Neutrophil (primary cell): ENCODE measurements around the gene KCNJ1.

Experiments
- H3K27ac ChIP-seq: fragments of 200-600 bp; sonication (generic); 2 replicates; pipeline ENCODE4 v1.5.1; 2016; ENCODE audit warnings: mild to moderate bottlenecking, moderate library complexity
- H3K27me3 ChIP-seq: fragments of 200-600 bp; sonication (generic); 2 replicates; pipeline ENCODE4 v1.6.0; 2016; ENCODE audit warnings: mild to moderate bottlenecking
- H3K36me3 ChIP-seq: fragments of 200-600 bp; sonication (generic); 2 replicates; pipeline ENCODE4 v1.5.1; 2017
- H3K4me1 ChIP-seq, 2 experiments: fragments of 200-600 bp in 1 of 2; sonication (generic) in 1 of 2; 1 replicate in 1 of 2; 2 replicates in 1 of 2; pipeline versions ENCODE4 v1.5.1 to v1.6.1; 2013 to 2016; ENCODE audit warnings: low read depth in 1 of 2, low read length in 1 of 2, mild to moderate bottlenecking in 1 of 2, moderate library complexity in 1 of 2; ENCODE audit not compliant: control insufficient read depth in 1 of 2, insufficient read depth in 1 of 2
- H3K4me3 ChIP-seq, 2 experiments: fragments of 200-600 bp in 1 of 2; sonication (generic) in 1 of 2; 1 replicate in 1 of 2; 2 replicates in 1 of 2; pipeline ENCODE4 v1.5.1; 2013 to 2016; ENCODE audit warnings: low read depth in 1 of 2, low read length in 1 of 2, mild to moderate bottlenecking in 1 of 2, moderate library complexity in 1 of 2
- H3K9me3 ChIP-seq: fragments of 200-600 bp; sonication (generic); 2 replicates; pipeline ENCODE4 v1.5.1; 2016
- TF ChIP-seq, protein P1 (sequence below): fragments of 200-600 bp; sonication (generic); IDR thresholded peaks from 2 replicates; pipeline ENCODE4 v1.5.1; 2016; ENCODE audit warnings: antibody characterized with exemption

KCNJ1 gene

DNA sequence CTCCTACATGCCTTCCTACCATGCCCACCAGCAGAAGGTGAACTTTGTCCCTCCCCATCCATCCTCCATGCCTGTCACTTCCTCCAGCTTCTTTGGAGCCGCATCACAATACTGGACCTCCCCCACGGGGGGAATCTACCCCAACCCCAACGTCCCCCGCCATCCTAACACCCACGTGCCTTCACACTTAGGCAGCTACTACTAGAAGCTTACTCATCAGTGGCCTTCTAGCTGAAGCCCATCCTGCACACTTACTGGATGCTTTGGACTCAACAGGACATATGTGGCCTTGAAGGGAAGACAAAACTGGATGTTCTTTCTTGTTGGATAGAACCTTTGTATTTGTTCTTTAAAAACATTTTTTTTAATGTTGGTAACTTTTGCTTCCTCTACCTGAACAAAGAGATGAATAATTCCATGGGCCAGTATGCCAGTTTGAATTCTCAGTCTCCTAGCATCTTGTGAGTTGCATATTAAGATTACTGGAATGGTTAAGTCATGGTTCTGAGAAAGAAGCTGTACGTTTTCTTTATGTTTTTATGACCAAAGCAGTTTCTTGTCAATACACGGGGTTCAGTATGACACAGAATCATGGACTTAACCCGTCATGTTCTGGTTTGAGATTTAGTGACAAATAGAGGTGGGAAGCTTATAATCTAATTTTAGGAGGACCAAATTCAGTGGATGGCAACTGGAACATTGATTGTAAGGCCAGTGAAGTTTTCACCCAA lies 56.1 kb downstream of the KCNJ1 start:
- peaks cover 97% of the 10 kb centered on the region for H3K36me3 ChIP-seq
- no peak overlapping the region for H3K27ac ChIP-seq
- H3K4me3 ChIP-seq, result no peak overlapping the region
- TF ChIP-seq, protein P1, sequence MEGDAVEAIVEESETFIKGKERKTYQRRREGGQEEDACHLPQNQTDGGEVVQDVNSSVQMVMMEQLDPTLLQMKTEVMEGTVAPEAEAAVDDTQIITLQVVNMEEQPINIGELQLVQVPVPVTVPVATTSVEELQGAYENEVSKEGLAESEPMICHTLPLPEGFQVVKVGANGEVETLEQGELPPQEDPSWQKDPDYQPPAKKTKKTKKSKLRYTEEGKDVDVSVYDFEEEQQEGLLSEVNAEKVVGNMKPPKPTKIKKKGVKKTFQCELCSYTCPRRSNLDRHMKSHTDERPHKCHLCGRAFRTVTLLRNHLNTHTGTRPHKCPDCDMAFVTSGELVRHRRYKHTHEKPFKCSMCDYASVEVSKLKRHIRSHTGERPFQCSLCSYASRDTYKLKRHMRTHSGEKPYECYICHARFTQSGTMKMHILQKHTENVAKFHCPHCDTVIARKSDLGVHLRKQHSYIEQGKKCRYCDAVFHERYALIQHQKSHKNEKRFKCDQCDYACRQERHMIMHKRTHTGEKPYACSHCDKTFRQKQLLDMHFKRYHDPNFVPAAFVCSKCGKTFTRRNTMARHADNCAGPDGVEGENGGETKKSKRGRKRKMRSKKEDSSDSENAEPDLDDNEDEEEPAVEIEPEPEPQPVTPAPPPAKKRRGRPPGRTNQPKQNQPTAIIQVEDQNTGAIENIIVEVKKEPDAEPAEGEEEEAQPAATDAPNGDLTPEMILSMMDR, result no peak
- no peaks in the 10 kb centered on the region for H3K9me3 ChIP-seq
- H3K27me3 ChIP-seq, result no peaks in the 10 kb centered on the region
- no peaks in the 10 kb centered on the region for H3K4me1 ChIP-seq

DNA sequence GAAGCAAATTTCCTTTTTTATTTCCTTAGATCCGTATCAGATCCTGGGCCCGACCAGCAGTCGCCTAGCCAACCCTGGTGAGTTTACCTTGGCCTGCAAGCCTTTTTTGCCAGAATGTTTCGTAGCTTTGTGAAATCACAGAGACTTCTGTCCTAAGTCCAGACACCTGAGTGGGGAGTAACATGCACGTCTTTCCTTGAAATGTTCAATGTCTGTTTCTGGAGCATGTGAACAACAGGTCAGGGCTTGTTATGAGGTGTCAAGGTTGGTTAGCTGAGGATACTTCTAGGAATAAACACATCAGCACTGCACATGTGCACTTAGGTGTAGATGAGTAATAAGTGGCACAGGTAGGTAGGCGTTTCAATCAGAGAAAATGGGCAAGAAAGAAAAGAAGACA lies 58.0 kb downstream of the KCNJ1 start:
- Histone ChIP-seq H3K36me3 (peaks cover 100% of the 10 kb centered on the region), H3K27me3 (no peaks in the 10 kb centered on the region), H3K4me1 (no peaks in the 10 kb centered on the region), H3K4me3 (no peak overlapping the region), H3K27ac (no peak overlapping the region), H3K9me3 (no peaks in the 10 kb centered on the region)
- TF ChIP-seq, protein P1, result no peak

DNA sequence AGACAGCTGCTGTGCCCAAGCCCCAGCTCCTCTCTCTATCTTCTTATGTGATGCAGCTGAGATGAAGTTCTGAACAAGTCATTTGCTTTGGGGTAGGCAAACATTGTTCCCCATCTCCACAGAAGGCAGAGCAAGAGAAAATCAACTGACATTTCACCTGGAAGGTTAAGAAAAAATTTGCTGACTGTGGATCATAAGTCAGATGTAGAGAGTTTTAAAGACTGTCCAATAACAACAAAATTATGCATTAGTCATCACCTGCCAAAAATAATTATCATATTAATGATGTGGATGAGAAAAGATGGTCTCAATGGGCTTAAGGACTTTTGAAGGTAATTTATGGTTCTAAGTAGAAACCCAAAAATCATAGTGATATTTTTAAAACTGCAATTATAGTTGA lies 59.2 kb downstream of the KCNJ1 start:
- Histone ChIP-seq H3K9me3 (no peaks in the 10 kb centered on the region), H3K27me3 (no peaks in the 10 kb centered on the region), H3K27ac (peak overlapping the region; percentile 23), H3K4me1 (peaks cover 4 to 6% of the 10 kb centered on the region in 2 experiments), H3K36me3 (peaks cover 99% of the 10 kb centered on the region), H3K4me3 (no peak overlapping the region)
- TF ChIP-seq, protein P1, result no peak

DNA sequence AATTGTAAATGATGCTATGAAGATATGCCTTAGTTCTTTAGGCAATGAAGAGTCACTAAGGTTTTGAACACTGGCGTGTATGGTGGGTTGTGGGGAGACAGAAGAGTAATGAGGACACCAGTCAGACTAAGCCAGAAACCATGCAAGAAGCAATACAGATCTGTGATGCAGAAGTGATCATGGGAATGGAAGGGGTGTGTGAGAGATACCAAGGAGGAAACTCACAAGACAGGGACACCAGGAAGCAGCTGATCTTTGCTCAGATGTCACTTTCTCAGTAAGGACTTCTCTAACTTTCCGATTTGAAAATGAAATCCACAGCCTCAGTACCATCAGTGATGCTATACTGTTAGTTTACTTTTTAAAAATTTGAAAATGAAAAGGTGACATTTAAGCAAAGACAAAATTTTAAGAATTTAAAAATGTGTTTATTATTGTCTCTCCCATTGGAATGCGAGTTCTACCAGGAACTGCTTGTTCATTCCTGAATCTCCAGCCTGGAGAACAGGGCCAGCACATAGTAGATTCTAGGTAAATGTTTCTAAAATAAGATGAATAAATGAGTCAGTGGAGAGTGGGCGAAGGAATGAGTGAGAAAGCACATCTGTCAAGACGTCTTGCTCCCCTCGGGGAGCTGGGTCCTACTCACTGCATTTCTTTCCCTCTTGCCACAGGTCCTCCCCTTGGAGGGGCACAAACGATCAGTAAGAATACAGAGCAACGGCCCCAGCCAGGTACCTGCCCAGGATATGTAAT lies 60.4 kb downstream of the KCNJ1 start:
- Histone ChIP-seq H3K9me3 (no peaks in the 10 kb centered on the region), H3K27ac (no peak overlapping the region), H3K27me3 (no peaks in the 10 kb centered on the region), H3K36me3 (peaks cover 98% of the 10 kb centered on the region), H3K4me3 (no peak overlapping the region), H3K4me1 (peaks cover 4 to 6% of the 10 kb centered on the region in 2 experiments)
- TF ChIP-seq, protein P1, result no peak

DNA sequence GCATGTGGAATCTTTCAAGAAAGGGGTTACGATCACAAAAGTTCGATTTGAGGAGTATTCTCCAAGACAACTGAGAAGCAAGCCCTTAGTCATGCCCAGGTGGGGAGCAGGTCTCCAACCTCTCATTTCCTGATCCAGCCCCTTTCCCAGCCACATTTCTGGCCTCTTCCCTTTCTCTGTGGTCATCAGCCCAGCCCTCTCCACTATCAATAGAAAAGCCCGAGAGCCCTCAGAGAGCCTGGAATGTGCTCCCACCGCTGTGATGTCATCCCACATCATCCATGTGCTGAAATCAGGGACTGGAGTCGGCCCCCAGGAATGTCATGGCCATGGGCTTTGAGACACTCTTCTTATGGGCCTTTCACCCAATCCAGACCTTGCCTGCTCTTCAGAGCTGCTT lies 62.6 kb downstream of the KCNJ1 start:
- TF ChIP-seq, protein P1, result no peak
- H3K27me3 ChIP-seq, result no peaks in the 10 kb centered on the region

More for the DNA sequence above, 62.6 kb downstream of the KCNJ1 start:
- Histone ChIP-seq H3K9me3 (no peaks in the 10 kb centered on the region), H3K36me3 (peaks cover 98% of the 10 kb centered on the region), H3K27ac (peak overlapping the region; percentile 13), H3K4me1 (peaks cover 4 to 6% of the 10 kb centered on the region in 2 experiments), H3K4me3 (no peak overlapping the region)
